ENCODE results near the gene MTHFD2. TPM values are rescaled to one million over a fixed set of nuclear protein-coding genes. Genes with fewer than 3 reads are reported as not detected.
A peak's percentile ranks its signal among the peaks of the same experiment; 100 is the strongest.

The MTHFD2 gene
- total and polyA plus RNA-seq, 3 donors from 2014 or later, result 19.0 to 39.3 (median 23.2) TPM

GRCh38 chr2:74250189-74250631, 51.8 kb downstream of the MTHFD2 start:
- Histone ChIP-seq H3K27me3 (no peaks in the 10 kb centered on the region), H3K4me3 (no peak overlapping the region), H3K4me1 (no peaks in the 10 kb centered on the region), H3K36me3 (ENCODE audit: low read depth, missing control alignments) (no peaks in the 10 kb centered on the region), H3K27ac (no peak overlapping the region), H3K9me3 (no peaks in the 10 kb centered on the region)
- TF ChIP-seq CTCF (IDR thresholded peaks at IDR 0.05) (peak; percentile 62 to 83 (median 71)), POLR2A (IDR thresholded peaks at IDR 0.05) (no peak)
- intact Hi-C loops (cut with DNase I; ENCODE audit: low total_unique reads), result no loop called here
- DNase-seq, result peak; percentile 63
- WGBS, 2 donors, result 48 to 66% methylated on average over 10 of the region's 10 CpGs

GRCh38 chr2:74252036-74252435, 53.6 kb downstream of the MTHFD2 start:
- H3K4me1 ChIP-seq, result peaks cover 3% of the 10 kb centered on the region
- intact Hi-C loops (cut with DNase I; ENCODE audit: low total_unique reads), result no loop called here
- no peak overlapping the region for H3K4me3 ChIP-seq
- TF ChIP-seq CTCF (IDR thresholded peaks at IDR 0.05), result no peak
- TF ChIP-seq POLR2A (IDR thresholded peaks at IDR 0.05), result no peak
- H3K27me3 ChIP-seq, result no peaks in the 10 kb centered on the region
- H3K9me3 ChIP-seq, result no peaks in the 10 kb centered on the region
- WGBS, 2 donors, result 76 to 81% methylated on average over 10 of the region's 10 CpGs
- no peaks in the 10 kb centered on the region for H3K36me3 ChIP-seq (ENCODE audit: low read depth, missing control alignments)
- no peak overlapping the region for H3K27ac ChIP-seq
- DNase-seq, result no peak

- Histone ChIP-seq H3K4me3 (no peak overlapping the region), H3K4me1 (peaks cover 3% of the 10 kb centered on the region), H3K27ac (no peak overlapping the region), H3K27me3 (no peaks in the 10 kb centered on the region), H3K9me3 (no peaks in the 10 kb centered on the region), H3K36me3 (ENCODE audit: low read depth, missing control alignments) (no peaks in the 10 kb centered on the region)
- TF ChIP-seq POLR2A (IDR thresholded peaks at IDR 0.05) (no peak), CTCF (IDR thresholded peaks at IDR 0.05) (no peak)
- WGBS, 2 donors, result 75 to 88% methylated on average over 9 of the region's 9 CpGs
- no peak for DNase-seq
- intact Hi-C loops (cut with DNase I; ENCODE audit: low total_unique reads), result no loop called here
Observed at GRCh38 chr2:74252862-74253261, 54.4 kb downstream of the MTHFD2 start.

- Histone ChIP-seq H3K4me3 (no peak overlapping the region), H3K36me3 (ENCODE audit: low read depth, missing control alignments) (no peaks in the 10 kb centered on the region), H3K9me3 (no peaks in the 10 kb centered on the region), H3K27me3 (no peaks in the 10 kb centered on the region), H3K27ac (no peak overlapping the region), H3K4me1 (peaks cover 3% of the 10 kb centered on the region)
- intact Hi-C loops (cut with DNase I; ENCODE audit: low total_unique reads), result no loop called here
- DNase-seq, result no peak
- TF ChIP-seq CTCF (IDR thresholded peaks at IDR 0.05) (no peak), POLR2A (IDR thresholded peaks at IDR 0.05) (no peak)
- WGBS, 2 donors, result 51 to 59% methylated on average over 7 of the region's 7 CpGs
Observed at GRCh38 chr2:74253306-74253970, 55.0 kb downstream of the MTHFD2 start.

GRCh38 chr2:74253971-74254310, 55.5 kb downstream of the MTHFD2 start:
- H3K4me1 ChIP-seq, result peaks cover 3% of the 10 kb centered on the region
- WGBS, 2 donors, result 48 to 57% methylated on average over 4 of the region's 4 CpGs
- no peak overlapping the region for H3K27ac ChIP-seq
- no peaks in the 10 kb centered on the region for H3K9me3 ChIP-seq
- intact Hi-C loops (cut with DNase I; ENCODE audit: low total_unique reads), result no loop called here
- H3K27me3 ChIP-seq, result no peaks in the 10 kb centered on the region
- H3K4me3 ChIP-seq, result no peak overlapping the region
- no peaks in the 10 kb centered on the region for H3K36me3 ChIP-seq (ENCODE audit: low read depth, missing control alignments)
- DNase-seq, result no peak
- TF ChIP-seq CTCF (IDR thresholded peaks at IDR 0.05) (no peak), POLR2A (IDR thresholded peaks at IDR 0.05) (no peak)

All from testis (tissue), 3 donors.